Naive thymus-derived CD4-positive, alpha-beta T cell (primary cell): ENCODE measurements around the gene MRPL49. TPM values are rescaled to one million over a fixed set of nuclear protein-coding genes. Genes with fewer than 3 reads are reported as not detected.

Experiments
- ATAC-seq: fragments of 150-1000 bp; cut with Tn5 transposase; 2 replicates; pipeline ENCODE4 v1.10.0; 2021; ENCODE audit warnings: mild to moderate bottlenecking, moderate library complexity
- CTCF ChIA-PET: fragments of 350-600 bp; sonication (Branson Sonifier 250); formaldehyde crosslinking; loops from one replicate; lab custom pipeline; 2021; ENCODE audit warnings: antibody characterized with exemption; lab: Charles Lee
- POLR2A ChIA-PET: fragments of 350-600 bp; sonication (Branson Sonifier 250); formaldehyde crosslinking; loops from one replicate; lab custom pipeline; 2021; ENCODE audit warnings: antibody characterized with exemption, inconsistent platforms; lab: Charles Lee
- DNase-seq, 9 donors: peaks; one replicate each; pipeline versions ENCODE4 v3.0.0 to v3.0.0-alpha.2; 2020 to 2022; ENCODE audit warnings: mixed read lengths in 1 of 9
- H3K27ac ChIP-seq: one replicate; pipeline ENCODE4 v1.7.0; 2013; ENCODE audit warnings: mild to moderate bottlenecking, low read depth, low read length, moderate library complexity
- H3K27me3 ChIP-seq, 2 donors: one replicate each; pipeline ENCODE4 v1.7.0; 2013; ENCODE audit warnings: low read length in 2 of 2, mild to moderate bottlenecking in 2 of 2, moderate library complexity in 2 of 2; ENCODE audit not compliant: control insufficient read depth in 2 of 2, insufficient read depth in 2 of 2
- H3K36me3 ChIP-seq, 3 experiments: 1 replicate in 2 of 3; 2 replicates in 1 of 3; pipeline ENCODE4 v1.7.0; 2013; ENCODE audit warnings: low read length in 3 of 3, mild to moderate bottlenecking in 3 of 3, moderate library complexity in 1 of 3; ENCODE audit not compliant: insufficient read depth in 3 of 3, control insufficient read depth in 2 of 3
- H3K4me1 ChIP-seq, 2 donors: one replicate each; pipeline ENCODE4 v1.7.0; 2013; ENCODE audit warnings: low read length in 2 of 2, mild to moderate bottlenecking in 2 of 2, moderate library complexity in 1 of 2; ENCODE audit not compliant: control insufficient read depth in 2 of 2, insufficient read depth in 2 of 2
- H3K4me3 ChIP-seq: 2 replicates; pipeline ENCODE4 v1.7.0; 2013; ENCODE audit warnings: mild to moderate bottlenecking, low read length
- H3K9me3 ChIP-seq, 3 experiments: 1 replicate in 2 of 3; 2 replicates in 1 of 3; pipeline ENCODE4 v1.7.0; 2013; ENCODE audit warnings: low read length in 3 of 3; ENCODE audit not compliant: control insufficient read depth in 2 of 3
- H3K27ac Mint-ChIP-seq, 9 donors: one replicate each; pipeline ENCODE4 v1.8.0; 2020 to 2022; ENCODE audit warnings: mixed read lengths in 9 of 9, mild to moderate bottlenecking in 8 of 9, moderate library complexity in 5 of 9, inconsistent platforms in 2 of 9
- H3K27me3 Mint-ChIP-seq, 5 donors: one replicate each; pipeline ENCODE4 v1.8.0; 2021 to 2022; ENCODE audit warnings: mixed read lengths in 5 of 5, mild to moderate bottlenecking in 1 of 5
- H3K36me3 Mint-ChIP-seq, 5 donors: one replicate each; pipeline ENCODE4 v1.8.0; 2020 to 2022; ENCODE audit warnings: mixed read lengths in 5 of 5, mild to moderate bottlenecking in 3 of 5, inconsistent platforms in 1 of 5
- H3K4me1 Mint-ChIP-seq, 7 donors: one replicate each; pipeline ENCODE4 v1.8.0; 2020 to 2022; ENCODE audit warnings: mixed read lengths in 7 of 7, mild to moderate bottlenecking in 3 of 7, inconsistent platforms in 1 of 7
- H3K4me3 Mint-ChIP-seq, 10 donors: one replicate each; pipeline ENCODE4 v1.8.0; 2020 to 2022; ENCODE audit warnings: mild to moderate bottlenecking in 10 of 10, mixed read lengths in 10 of 10, moderate library complexity in 6 of 10, inconsistent platforms in 2 of 10
- H3K9me3 Mint-ChIP-seq, 11 donors: one replicate each; pipeline ENCODE4 v1.8.0; 2020 to 2022; ENCODE audit warnings: mixed read lengths in 11 of 11, mild to moderate bottlenecking in 4 of 11, inconsistent platforms in 1 of 11, moderate library complexity in 1 of 11
- intact Hi-C, 2 donors: fragments of 100-400 bp; cut with micrococcal nuclease; formaldehyde crosslinking; loops; one replicate each; pipeline ENCODE4 v1.15.1; 2023
- polyA plus RNA-seq, 2 donors: library from polyadenylated mRNA; unstranded; fragments of 300-500 nt; fragmentation: Illumina TruSeq; gene quantifications; one replicate each; pipeline ENCODE4 v1.2.3, GENCODE V29; 2021
- total RNA-seq, 6 experiments: library from RNA in 5 of 6; stranded (reverse) in 5 of 6; gene quantifications; 1 replicate in 5 of 6; 2 replicates in 1 of 6; pipeline ENCODE4 v1.2.3 and lab custom pipeline; 2021 to 2026

MRPL49 gene
- total and polyA plus RNA-seq, 7 experiments from 2014 or later, result 38.1 to 102 (median 62.9) TPM

- peak; percentile 71 to 92 (median 87) for DNase-seq
- peaks cover 8 to 28% (median 19%) of the 10 kb centered on the region in 7 donors for H3K4me1 Mint-ChIP-seq
- no peaks in the 10 kb centered on the region for H3K27me3 Mint-ChIP-seq
- peak; percentile 93 for ATAC-seq
- H3K27ac Mint-ChIP-seq, result peak within 1 kb of the TSS; percentile 89 to 98 (median 97)
- ChIA-PET POLR2A (interaction anchor here (0.6 to 7.3 kb wide), 15 partner anchors 11 to 572 kb away, joined by 3 to 75 read pairs (median 4); partner anchors contain the start of genes ARL2, FAU, MRPL49 and SAC3D1), CTCF (no interaction called here)
- Histone ChIP-seq H3K36me3 (peaks cover 0 to 9% (median 5%) of the 10 kb centered on the region in 3 experiments), H3K4me3 (peak within 1 kb of the TSS; percentile 92), H3K9me3 (no peaks in the 10 kb centered on the region), H3K27me3 (no peaks in the 10 kb centered on the region), H3K27ac (peak within 1 kb of the TSS; percentile 88), H3K4me1 (peaks cover 9 to 15% of the 10 kb centered on the region in 2 donors)
- peaks cover 0 to 8% (median 0%) of the 10 kb centered on the region in 5 donors for H3K36me3 Mint-ChIP-seq
- no peaks in the 10 kb centered on the region for H3K9me3 Mint-ChIP-seq
- peak within 1 kb of the TSS; percentile 83 to 97 (median 94) for H3K4me3 Mint-ChIP-seq
- intact Hi-C loops, result loop anchor here (1.0 to 5.0 kb wide), 13 partner anchors 12 to 239 kb away; partner anchors contain the start of genes ATG2A (in 2 of the 2), CDCA5 (in 2 of the 2), SNX15 (in 2 of the 2) and ZFPL1 (in 2 of the 2)
These were observed 25.9 kb upstream of the MRPL49 start, which contains the start of gene VPS51 for GRCh38 chr11:65095974-65096806. TSS of gene VPS51 (plus strand) at chr11:65096214. CDS start at chr11:65096251, 37 bp downstream.

GRCh38 chr11:65096926-65097325, 25.2 kb upstream of the MRPL49 start:
- no peaks in the 10 kb centered on the region for H3K9me3 Mint-ChIP-seq
- peaks cover 0 to 8% (median 0%) of the 10 kb centered on the region in 5 donors for H3K36me3 Mint-ChIP-seq
- intact Hi-C loops, result loop anchor here (1.0 to 5.0 kb wide), 13 partner anchors 13 to 240 kb away; partner anchors contain the start of genes ATG2A (in 2 of the 2), CDCA5 (in 2 of the 2), SNX15 (in 2 of the 2) and ZFPL1 (in 2 of the 2)
- H3K27ac Mint-ChIP-seq, result peak overlapping the region; percentile 89 to 98 (median 97)
- peak overlapping the region; percentile 42 to 97 (median 94) for H3K4me3 Mint-ChIP-seq
- peaks cover 8 to 28% (median 21%) of the 10 kb centered on the region in 7 donors for H3K4me1 Mint-ChIP-seq
- H3K27ac ChIP-seq, result peak overlapping the region; percentile 88
- ATAC-seq, result no peak
- no peaks in the 10 kb centered on the region for H3K27me3 Mint-ChIP-seq
- H3K27me3 ChIP-seq, result no peaks in the 10 kb centered on the region
- DNase-seq, result no peak
- peak overlapping the region; percentile 92 for H3K4me3 ChIP-seq
- peaks cover 9 to 15% of the 10 kb centered on the region in 2 donors for H3K4me1 ChIP-seq
- ChIA-PET CTCF (no interaction called here), POLR2A (interaction anchor here (0.6 to 7.3 kb wide), 13 partner anchors 12 to 571 kb away, joined by 3 to 75 read pairs (median 4); partner anchors contain the start of genes FAU, MRPL49, SYVN1 and TM7SF2)
- H3K36me3 ChIP-seq, result peaks cover 0 to 10% (median 5%) of the 10 kb centered on the region in 3 experiments
- no peaks in the 10 kb centered on the region for H3K9me3 ChIP-seq

- POLR2A ChIA-PET, result interaction anchor here (1.1 to 7.3 kb wide), 4 partner anchors 10 to 21 kb away, joined by 3 to 75 read pairs (median 40); partner anchors contain the start of genes FAU, MRPL49, TM7SF2 and ZNHIT2
- Mint-ChIP-seq H3K4me1 (peaks cover 13 to 39% (median 27%) of the 10 kb centered on the region in 7 donors), H3K36me3 (peaks cover 0 to 14% (median 0%) of the 10 kb centered on the region in 5 donors)
These were observed 21.3 kb upstream of the MRPL49 start for GRCh38 chr11:65100674-65101350.

GRCh38 chr11:65102142-65103095, 19.7 kb upstream of the MRPL49 start:
- ChIA-PET POLR2A (interaction anchor here (0.5 to 1.6 kb wide), 3 partner anchors 12 to 327 kb away, joined by 3 to 7 read pairs (median 3); no protein-coding TSS in a partner anchor), CTCF (interaction anchor here (0.7 kb wide), 1 partner anchor 15 kb away, joined by 3 read pairs; the partner anchor contains the start of gene ZNHIT2)
- H3K4me1 ChIP-seq, result peaks cover 0 to 4% of the 10 kb centered on the region in 2 donors
- H3K36me3 Mint-ChIP-seq, result peaks cover 0 to 22% (median 9%) of the 10 kb centered on the region in 5 donors
- intact Hi-C loops, result no loop called here
- H3K27me3 ChIP-seq, result no peaks in the 10 kb centered on the region
- peaks cover 0 to 40% (median 7%) of the 10 kb centered on the region in 3 experiments for H3K36me3 ChIP-seq
- H3K9me3 Mint-ChIP-seq, result no peaks in the 10 kb centered on the region
- peaks cover 15 to 37% (median 23%) of the 10 kb centered on the region in 7 donors for H3K4me1 Mint-ChIP-seq
- no peaks in the 10 kb centered on the region for H3K27me3 Mint-ChIP-seq
- no peak overlapping the region for H3K27ac ChIP-seq
- DNase-seq (no peak), ATAC-seq (no peak)
- H3K27ac Mint-ChIP-seq, result peak overlapping the region in 2 of 9 donors; percentile 22 to 52
- no peak overlapping the region for H3K4me3 Mint-ChIP-seq
- H3K4me3 ChIP-seq, result no peak overlapping the region
- H3K9me3 ChIP-seq, result no peaks in the 10 kb centered on the region

More at GRCh38 chr11:65100674-65101350, 21.3 kb upstream of the MRPL49 start:
- DNase-seq, result no peak
- Histone ChIP-seq H3K36me3 (peaks cover 0 to 29% (median 5%) of the 10 kb centered on the region in 3 experiments), H3K4me1 (peaks cover 6 to 12% of the 10 kb centered on the region in 2 donors), H3K9me3 (no peaks in the 10 kb centered on the region), H3K4me3 (no peak overlapping the region), H3K27me3 (no peaks in the 10 kb centered on the region), H3K27ac (no peak overlapping the region)
- no peak for ATAC-seq
- no peaks in the 10 kb centered on the region for H3K27me3 Mint-ChIP-seq
- intact Hi-C loops, result no loop called here
- CTCF ChIA-PET, result interaction anchor here (0.5 to 3.4 kb wide), 4 partner anchors 9 to 229 kb away, joined by 3 to 20 read pairs (median 4); no protein-coding TSS in a partner anchor
- no peak overlapping the region for H3K4me3 Mint-ChIP-seq
- H3K9me3 Mint-ChIP-seq, result no peaks in the 10 kb centered on the region
- no peak overlapping the region for H3K27ac Mint-ChIP-seq

- no peak for ATAC-seq
- ChIA-PET POLR2A (interaction anchor here (0.6 to 1.6 kb wide), 7 partner anchors 11 to 354 kb away, joined by 3 to 7 read pairs (median 3); no protein-coding TSS in a partner anchor), CTCF (interaction anchor here (0.8 to 1.3 kb wide), 3 partner anchors 14 to 91 kb away, joined by 3 to 5 read pairs (median 3); partner anchors contain the start of gene ZNHIT2)
- Histone ChIP-seq H3K9me3 (no peaks in the 10 kb centered on the region), H3K27me3 (no peaks in the 10 kb centered on the region), H3K4me3 (no peak overlapping the region), H3K36me3 (peaks cover 0 to 43% (median 6%) of the 10 kb centered on the region in 3 experiments), H3K4me1 (no peaks in the 10 kb centered on the region), H3K27ac (no peak overlapping the region)
- no peak for DNase-seq
- H3K27ac Mint-ChIP-seq, result peak overlapping the region in 2 of 9 donors; percentile 38 to 54
- no peaks in the 10 kb centered on the region for H3K27me3 Mint-ChIP-seq
- no peaks in the 10 kb centered on the region for H3K9me3 Mint-ChIP-seq
- H3K4me1 Mint-ChIP-seq, result peaks cover 12 to 32% (median 19%) of the 10 kb centered on the region in 7 donors
- H3K36me3 Mint-ChIP-seq, result peaks cover 0 to 18% (median 9%) of the 10 kb centered on the region in 5 donors
- intact Hi-C loops, result no loop called here
- no peak overlapping the region for H3K4me3 Mint-ChIP-seq
These were observed 18.6 kb upstream of the MRPL49 start for GRCh38 chr11:65103476-65103875.
